GM18858 (cell line): ENCODE data around the gene UNC79.

Experiments
- ATAC-seq: cut with Tn5 transposase; IDR thresholded peaks from one replicate; pipeline ENCODE4 v1.9.1; 2021; ENCODE audit not compliant: unreplicated experiment

The UNC79 gene

GRCh38 chr14:93745603-93746273 lies 315.0 kb downstream of the UNC79 start:
- ATAC-seq, result no peak

- ATAC-seq, result no peak
These were observed 316.4 kb downstream of the UNC79 start for GRCh38 chr14:93747102-93747501.

GRCh38 chr14:93747560-93747959 lies 316.8 kb downstream of the UNC79 start:
- no peak for ATAC-seq

GRCh38 chr14:93748208-93749075 lies 317.7 kb downstream of the UNC79 start:
- no peak for ATAC-seq

DNA sequence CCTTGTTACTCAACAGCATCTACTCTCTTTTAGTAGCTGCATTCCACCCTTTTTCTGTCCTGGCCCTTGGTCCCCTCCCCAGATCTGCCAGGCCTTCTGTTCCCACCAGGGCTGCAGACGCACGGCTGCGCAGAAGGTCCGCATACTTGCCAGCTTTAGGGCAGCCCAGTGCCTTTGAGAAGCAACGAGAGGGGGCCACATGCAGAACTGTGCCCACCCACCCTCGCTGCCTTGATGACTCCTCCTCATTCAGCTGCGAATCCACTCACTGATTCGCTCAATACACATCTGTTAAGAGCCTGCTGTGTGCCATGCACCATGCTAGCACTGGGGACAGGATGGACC lies 318.3 kb downstream of the UNC79 start:
- no peak for ATAC-seq

- no peak for ATAC-seq
These were observed 321.4 kb downstream of the UNC79 start for GRCh38 chr14:93751946-93752655.

- ATAC-seq, result no peak
These were observed 322.3 kb downstream of the UNC79 start for GRCh38 chr14:93752980-93753561.

DNA sequence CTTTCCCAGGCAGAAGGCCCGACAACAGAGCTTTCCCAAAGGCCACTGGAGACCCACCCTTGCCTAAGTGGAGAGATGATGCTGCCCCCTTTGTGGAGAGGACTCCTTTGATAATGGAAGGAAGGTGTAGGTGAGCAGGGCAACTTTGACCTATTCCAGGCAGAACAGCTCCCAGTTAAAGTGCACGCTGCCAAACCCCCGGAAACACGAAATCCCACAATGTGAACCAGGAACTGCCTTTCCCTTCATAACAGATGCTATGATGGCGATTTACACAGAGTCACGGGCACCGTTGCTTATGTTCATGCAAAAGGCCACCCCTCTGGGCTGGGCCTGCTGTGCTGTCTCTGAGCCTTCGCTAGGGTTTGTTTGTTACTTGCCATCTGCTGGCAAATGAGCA lies 322.9 kb downstream of the UNC79 start:
- no peak for ATAC-seq

GRCh38 chr14:93757206-93757605 lies 326.5 kb downstream of the UNC79 start:
- no peak for ATAC-seq
